GM19035 (cell line): ENCODE measurements around the gene SETD1B.

Experiments used
- ATAC-seq: cut with Tn5 transposase; IDR thresholded peaks from one replicate; pipeline ENCODE4 v1.9.1; 2021; ENCODE audit not compliant: unreplicated experiment

The SETD1B gene

GRCh38 chr12:121795034-121795968, 8.5 kb upstream of the SETD1B start:
- ATAC-seq = no peak

GRCh38 chr12:121796855-121797751, 6.7 kb upstream of the SETD1B start:
- no peak for ATAC-seq

- no peak for ATAC-seq
These were observed 5.6 kb upstream of the SETD1B start for GRCh38 chr12:121797937-121798786.

DNA sequence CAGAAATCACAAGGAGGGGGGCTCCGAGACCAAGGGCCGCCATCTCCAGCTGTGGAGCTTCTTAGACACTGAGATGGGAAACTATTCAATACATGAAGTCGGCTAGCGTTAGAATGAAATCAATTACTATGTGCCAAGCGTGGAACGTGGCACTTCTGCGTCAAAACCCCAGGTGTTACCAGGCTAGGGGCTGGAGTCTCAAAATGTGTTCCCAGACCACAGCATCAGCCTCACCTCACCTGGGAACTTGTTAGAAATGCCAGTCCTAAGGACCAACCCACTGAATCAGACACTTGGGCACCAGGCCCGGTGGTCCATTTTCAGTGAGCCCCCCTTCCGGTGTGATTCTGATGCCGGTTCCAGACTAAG, 5.0 kb upstream of the SETD1B start:
- no peak for ATAC-seq

- ATAC-seq = no peak
These were observed 4.5 kb upstream of the SETD1B start for GRCh38 chr12:121799156-121799841.

GRCh38 chr12:121799842-121800693, 3.7 kb upstream of the SETD1B start:
- peak; percentile 23 for ATAC-seq

GRCh38 chr12:121800694-121801594, 2.9 kb upstream of the SETD1B start:
- peak; percentile 8 for ATAC-seq

DNA sequence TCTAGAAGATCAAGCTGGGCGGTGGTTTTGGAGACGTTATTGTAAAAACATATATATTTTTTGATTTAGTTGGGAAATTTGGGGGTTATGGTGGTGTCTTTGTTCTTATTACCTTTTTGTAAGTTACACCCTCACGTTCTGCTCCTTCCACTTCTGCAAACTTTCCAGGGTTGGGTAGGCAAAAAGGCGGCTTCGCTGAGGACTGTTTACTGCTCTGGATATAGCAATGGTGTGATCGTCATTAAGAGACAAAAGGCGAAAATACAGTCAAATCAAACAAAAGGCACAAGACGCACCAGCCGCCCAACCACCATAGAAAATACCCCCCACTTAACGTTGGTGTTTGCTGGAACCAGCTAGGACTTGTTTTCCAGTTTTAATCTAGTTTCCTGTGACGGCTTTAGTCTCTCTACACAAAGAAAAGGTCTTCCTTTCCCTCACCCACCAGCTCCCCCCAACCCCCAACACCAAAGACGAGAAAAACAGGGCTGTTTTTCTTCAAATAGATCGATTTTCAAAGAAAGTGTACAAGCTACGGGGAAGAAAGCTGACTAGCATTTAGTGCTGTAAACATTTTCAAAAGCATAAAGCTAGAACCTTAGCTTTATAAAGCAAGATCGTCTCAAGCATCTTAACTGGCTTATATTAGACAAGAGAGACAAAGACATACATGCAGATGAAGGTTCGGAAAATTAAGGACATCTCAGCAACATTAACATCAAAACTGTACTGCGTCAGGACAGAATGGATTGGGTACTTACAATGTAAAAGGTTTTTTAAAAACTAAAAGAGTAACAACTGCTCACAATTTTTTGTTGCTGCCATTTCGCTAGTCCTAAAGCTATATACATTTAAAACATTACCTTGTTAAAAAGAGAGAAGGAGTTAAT, 2.0 kb upstream of the SETD1B start:
- no peak for ATAC-seq

- ATAC-seq = no peak
These were observed 1.3 kb upstream of the SETD1B start for GRCh38 chr12:121802485-121802842.

DNA sequence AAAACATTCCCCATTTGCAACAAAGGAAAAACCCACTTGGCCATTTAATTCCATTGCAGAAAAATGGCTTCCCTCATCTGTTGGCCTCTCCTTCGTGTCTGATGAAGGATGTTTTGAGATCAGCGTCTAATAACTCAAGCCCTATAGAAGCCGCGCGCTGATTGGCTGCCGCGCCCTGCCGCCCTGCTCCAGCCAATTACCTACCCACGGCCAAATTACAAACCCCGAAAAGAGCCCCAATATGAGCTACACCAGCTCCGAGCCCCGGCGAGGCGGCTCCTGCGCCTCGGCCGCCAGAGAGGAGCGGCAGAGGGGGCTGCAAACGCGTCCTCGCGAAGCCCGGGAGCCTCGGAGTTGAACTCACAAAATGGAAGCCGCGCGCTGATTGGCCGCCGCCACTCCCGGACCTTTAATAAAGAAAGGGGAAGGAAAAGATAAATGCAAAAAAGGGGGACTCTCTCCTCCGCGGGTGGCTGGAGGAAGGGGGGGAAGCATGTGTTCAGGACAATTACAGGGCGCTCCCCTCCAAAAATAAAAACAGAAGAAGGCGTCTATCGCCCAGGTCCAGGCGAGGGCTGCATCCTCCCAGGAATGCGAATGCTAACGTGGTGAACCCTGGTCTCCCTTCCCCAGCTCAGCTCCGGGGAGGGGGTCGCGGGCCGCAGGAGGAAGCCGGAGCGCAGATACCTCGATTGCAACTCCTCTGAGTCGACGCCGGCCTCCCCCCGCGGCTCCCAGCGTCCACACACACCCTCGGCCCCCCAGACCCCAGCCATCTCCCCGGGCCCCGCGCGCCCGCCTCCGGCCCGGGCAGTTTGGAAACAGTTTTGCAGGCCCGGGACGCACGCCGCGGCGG, 738 bp upstream of the SETD1B start:
- peak; percentile 44 for ATAC-seq

GRCh38 chr12:121804417-121805111, 755 bp downstream of the SETD1B start:
- no peak for ATAC-seq

DNA sequence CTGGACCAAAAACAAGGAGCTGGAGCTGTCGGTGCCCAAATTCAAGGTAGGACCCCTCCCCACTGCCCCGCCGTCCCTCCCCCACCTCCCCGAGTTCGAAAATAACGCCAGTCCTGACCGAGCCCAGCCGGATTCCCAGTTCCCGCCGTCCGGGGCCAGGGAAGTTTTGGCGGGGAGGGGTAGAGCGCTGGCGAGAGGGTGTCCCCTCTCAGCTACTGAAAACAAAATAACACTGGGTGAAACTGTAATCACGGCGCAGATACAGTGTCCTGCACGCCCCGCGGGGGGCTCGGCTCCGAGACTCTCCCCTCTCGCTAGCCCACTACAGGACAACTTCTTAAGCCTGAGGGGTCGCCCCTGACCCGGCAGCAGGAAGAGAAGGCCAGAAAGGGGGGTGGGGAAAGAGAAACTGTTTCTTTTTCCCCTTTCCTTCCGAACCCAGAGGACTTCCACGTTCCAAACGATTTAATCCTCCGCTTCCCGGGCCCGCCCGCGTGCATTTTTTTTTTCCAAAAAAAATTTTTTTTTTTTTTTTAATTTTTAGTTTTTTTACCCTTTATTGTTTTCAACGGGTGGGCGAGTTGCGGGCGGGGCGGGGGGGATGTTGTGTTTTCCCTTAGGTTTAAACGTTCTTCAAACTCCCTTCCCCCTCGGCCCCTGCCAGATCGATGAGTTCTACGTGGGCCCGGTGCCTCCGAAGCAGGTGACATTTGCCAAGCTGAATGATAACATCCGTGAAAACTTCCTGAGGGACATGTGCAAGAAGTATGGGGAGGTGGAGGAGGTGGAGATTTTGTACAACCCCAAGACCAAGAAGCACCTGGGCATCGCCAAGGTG, 1.6 kb downstream of the SETD1B start:
- no peak for ATAC-seq

- ATAC-seq = no peak
These were observed 2.3 kb downstream of the SETD1B start for GRCh38 chr12:121806009-121806545.

DNA sequence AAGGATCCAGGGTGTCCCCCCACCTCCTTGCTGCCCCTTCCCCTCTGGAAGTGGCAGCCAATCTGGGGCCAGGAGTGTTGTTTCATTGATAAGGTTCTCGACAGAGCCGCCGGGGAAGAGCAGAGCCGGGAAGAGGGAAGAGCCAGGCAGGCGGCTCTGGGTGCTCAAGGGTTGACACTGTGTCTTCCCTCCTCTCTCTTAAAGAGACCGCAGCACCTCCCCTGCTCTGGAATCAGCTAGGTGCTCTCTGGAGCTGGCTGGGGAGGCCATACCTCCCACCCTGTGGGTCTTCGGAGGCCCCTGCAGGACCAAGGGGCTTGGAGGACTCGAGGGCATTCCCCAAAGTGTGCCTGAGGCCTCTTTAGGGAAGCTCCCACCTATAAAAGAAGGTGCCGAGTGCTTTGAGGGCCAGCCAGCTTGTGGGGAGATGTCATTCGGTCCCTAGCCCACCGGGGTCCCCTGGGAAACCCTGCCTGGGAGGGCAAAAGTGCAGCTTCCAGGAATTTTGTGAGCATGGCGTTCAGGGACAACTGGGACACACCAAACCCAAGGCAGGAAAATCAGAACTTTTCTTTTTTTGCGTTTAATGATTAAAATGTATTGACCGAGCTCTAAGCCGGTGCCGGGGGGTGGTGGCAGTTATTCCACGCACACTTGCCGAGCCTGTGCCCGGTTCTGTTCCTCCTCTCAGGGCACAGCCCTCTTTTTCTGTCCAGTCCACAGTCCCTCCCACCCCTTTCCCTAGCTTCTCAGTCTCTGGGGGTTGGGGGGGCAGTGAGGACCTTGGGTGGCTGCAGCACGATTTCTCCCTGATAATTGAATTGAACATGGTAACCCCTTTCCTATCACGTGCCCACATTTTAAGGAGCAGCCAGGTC, 3.0 kb downstream of the SETD1B start:
- ATAC-seq = no peak
